GM21825 (cell line): ENCODE results near the gene ARL4A.

ENCODE experiments used
- ATAC-seq: cut with Tn5 transposase; IDR thresholded peaks from one replicate; pipeline ENCODE4 v1.9.1; 2021; ENCODE audit warnings: mild to moderate bottlenecking, moderate library complexity; ENCODE audit not compliant: unreplicated experiment

The ARL4A gene

GRCh38 chr7:12722636-12723605, 35.5 kb downstream of the ARL4A start:
- ATAC-seq: no peak

GRCh38 chr7:12725575-12726316, 38.3 kb downstream of the ARL4A start:
- no peak for ATAC-seq

- ATAC-seq: no peak
These were observed 39.5 kb downstream of the ARL4A start for GRCh38 chr7:12726908-12727307.

- no peak for ATAC-seq
These were observed 40.2 kb downstream of the ARL4A start for GRCh38 chr7:12727455-12728191.

GRCh38 chr7:12728192-12728538, 40.7 kb downstream of the ARL4A start:
- ATAC-seq: no peak

GRCh38 chr7:12729112-12729511, 41.7 kb downstream of the ARL4A start:
- ATAC-seq: no peak

- ATAC-seq: no peak
These were observed 43.1 kb downstream of the ARL4A start for GRCh38 chr7:12730523-12730922.

- ATAC-seq: no peak
These were observed 43.8 kb downstream of the ARL4A start for GRCh38 chr7:12731214-12731656.

GRCh38 chr7:12731775-12732174, 44.3 kb downstream of the ARL4A start:
- no peak for ATAC-seq

GRCh38 chr7:12732428-12732827, 45.0 kb downstream of the ARL4A start:
- ATAC-seq: no peak

GRCh38 chr7:12735923-12736322, 48.5 kb downstream of the ARL4A start:
- no peak for ATAC-seq

- ATAC-seq: no peak
These were observed 49.9 kb downstream of the ARL4A start for GRCh38 chr7:12737373-12737772.

- ATAC-seq: no peak
These were observed 50.4 kb downstream of the ARL4A start for GRCh38 chr7:12737836-12738235.

- ATAC-seq: no peak
These were observed 51.2 kb downstream of the ARL4A start for GRCh38 chr7:12738665-12739064.
